B cell (primary cell): ENCODE results near the gene CCDC85C. TPM values are rescaled to one million over a fixed set of nuclear protein-coding genes. Genes with fewer than 3 reads are reported as not detected.

Experiments
- ATAC-seq: fragments of 200-7000 bp; cut with Tn5 transposase; one replicate; pipeline ENCODE4 v1.10.0; 2021; ENCODE audit warnings: low read depth, mild to moderate bottlenecking, moderate number of reproducible peaks, moderate library complexity
- CTCF ChIA-PET: fragments of 350-600 bp; sonication (Branson Sonifier 250); formaldehyde crosslinking; loops from one replicate; lab custom pipeline; 2021; ENCODE audit warnings: antibody characterized with exemption, inconsistent platforms; lab: Charles Lee
- POLR2A ChIA-PET: fragments of 350-600 bp; sonication (Branson Sonifier 250); formaldehyde crosslinking; loops from one replicate; lab custom pipeline; 2021; ENCODE audit warnings: antibody characterized with exemption; lab: Charles Lee
- DNase-seq: peaks from one replicate; pipeline ENCODE4 v3.0.0; 2013
- H2AFZ ChIP-seq: 2 replicates; pipeline ENCODE4 v1.6.1; 2012; ENCODE audit warnings: mild to moderate bottlenecking, low read depth, low read length; ENCODE audit not compliant: insufficient read depth, poor library complexity, severe bottlenecking
- H3K27ac ChIP-seq, 2 donors: 1 replicate in 1 of 2; 2 replicates in 1 of 2; pipeline ENCODE4 v1.5.1; 2012 to 2013; ENCODE audit warnings: low read length in 2 of 2, mild to moderate bottlenecking in 2 of 2, moderate library complexity in 1 of 2
- H3K27me3 ChIP-seq, 4 experiments: fragments of 200-600 bp in 1 of 4; sonication (generic) in 1 of 4; replicated peaks in 1 of 4; 1 replicate in 2 of 4; 2 replicates in 2 of 4; pipeline versions ENCODE4 v1.6.1 to v1.7.0; 2013 to 2016; ENCODE audit warnings: low read length in 3 of 4, mild to moderate bottlenecking in 2 of 4, mixed read lengths in 1 of 4, moderate library complexity in 1 of 4; ENCODE audit not compliant: insufficient read depth in 4 of 4, control insufficient read depth in 3 of 4; ENCODE audit errors: control extremely low read depth in 1 of 4
- H3K36me3 ChIP-seq, 2 experiments: replicated peaks in 1 of 2; 1 replicate in 1 of 2; 2 replicates in 1 of 2; pipeline versions ENCODE4 v1.6.1 to v1.7.1; 2013; ENCODE audit warnings: low read length in 1 of 2; ENCODE audit not compliant: insufficient read depth in 2 of 2, control insufficient read depth in 1 of 2; ENCODE audit errors: control extremely low read depth in 1 of 2, extremely low read depth in 1 of 2
- H3K4me1 ChIP-seq, 2 donors: fragments of 200-600 bp in 1 of 2; sonication (generic) in 1 of 2; 1 replicate in 1 of 2; 2 replicates in 1 of 2; pipeline versions ENCODE4 v1.5.1 to v1.6.1; 2013 to 2017; ENCODE audit warnings: low read length in 2 of 2; ENCODE audit not compliant: control insufficient read depth in 2 of 2, insufficient read depth in 2 of 2
- H3K4me2 ChIP-seq: replicated peaks from 2 replicates; pipeline ENCODE3; 2012; ENCODE audit warnings: mild to moderate bottlenecking, low read depth, low read length; ENCODE audit not compliant: poor library complexity, severe bottlenecking
- H3K4me3 ChIP-seq, 5 experiments: fragments of 200-600 bp in 1 of 5; sonication (generic) in 1 of 5; 1 replicate in 3 of 5; 2 replicates in 2 of 5; pipeline versions ENCODE4 v1.5.1 to v1.7.0; 2011 to 2016; ENCODE audit warnings: low read length in 4 of 5, mild to moderate bottlenecking in 4 of 5, low read depth in 2 of 5, control low read depth in 1 of 5, moderate library complexity in 1 of 5; ENCODE audit not compliant: insufficient read depth in 1 of 5; ENCODE audit errors: control extremely low read depth in 1 of 5, extremely low read depth in 1 of 5
- H3K79me2 ChIP-seq: fragments of 200-600 bp; sonication (generic); one replicate; pipeline ENCODE4 v1.6.0; 2016; ENCODE audit warnings: low read length; ENCODE audit not compliant: control insufficient read depth, insufficient read depth
- H3K9ac ChIP-seq: fragments of 200-600 bp; sonication (generic); 2 replicates; pipeline ENCODE4 v1.6.1; 2017; ENCODE audit warnings: mild to moderate bottlenecking, low read length, moderate library complexity
- H3K9me3 ChIP-seq, 3 donors: one replicate each; pipeline versions ENCODE4 v1.6.1 to v1.7.1; 2013; ENCODE audit warnings: low read length in 2 of 3; ENCODE audit not compliant: control insufficient read depth in 2 of 3, insufficient read depth in 1 of 3; ENCODE audit errors: control extremely low read depth in 1 of 3
- H4K20me1 ChIP-seq: 2 replicates; pipeline ENCODE4 v1.6.0; 2012; ENCODE audit warnings: mild to moderate bottlenecking, low read length; ENCODE audit not compliant: insufficient read depth, control insufficient read depth, poor library complexity, severe bottlenecking
- H3K27ac Mint-ChIP-seq: one replicate; pipeline ENCODE4 v1.8.0; 2021; ENCODE audit warnings: mixed read lengths
- H3K27me3 Mint-ChIP-seq: one replicate; pipeline ENCODE4 v1.8.0; 2021; ENCODE audit warnings: mixed read lengths
- H3K4me1 Mint-ChIP-seq: one replicate; pipeline ENCODE4 v1.8.0; 2021; ENCODE audit warnings: mixed read lengths
- H3K4me3 Mint-ChIP-seq: one replicate; pipeline ENCODE4 v1.8.0; 2021; ENCODE audit warnings: mixed read lengths
- H3K9me3 Mint-ChIP-seq: one replicate; pipeline ENCODE4 v1.8.0; 2022; ENCODE audit warnings: mixed read lengths; ENCODE audit not compliant: insufficient read depth
- CTCF ChIP-seq: fragments of 200-600 bp; IDR thresholded peaks from one replicate; pipeline ENCODE4 v1.8.0; 2022; ENCODE audit warnings: antibody characterized with exemption, mild to moderate bottlenecking
- EZH2 ChIP-seq: IDR thresholded peaks from 2 replicates; pipeline ENCODE4 v1.6.1; 2012; ENCODE audit warnings: borderline replicate concordance, low read depth, mild to moderate bottlenecking, moderate library complexity, low read length; ENCODE audit not compliant: insufficient read depth, poor library complexity, severe bottlenecking
- WGBS: methylation state at CpG from one replicate; pipeline ENCODE4 v1.1.5; 2013; ENCODE audit warnings: missing lambda C conversion rate; ENCODE audit not compliant: insufficient coverage; 5-methylcytosine and 5-hydroxymethylcytosine counted together
- intact Hi-C: fragments of 100-400 bp; cut with micrococcal nuclease; formaldehyde crosslinking; loops from one replicate; pipeline ENCODE4 v1.10.0; 2022
- polyA plus RNA-seq: library from polyadenylated mRNA; depleted of rRNA; stranded (reverse); fragments of >200 nt; gene quantifications from 2 replicates; pipeline ENCODE4 v1.2.3, GENCODE V29; 2012
- total RNA-seq, 2 donors: library from RNA; stranded (reverse); fragments of 120-200 nt in 1 of 2; gene quantifications; 1 replicate in 1 of 2; 2 replicates in 1 of 2; pipeline versions ENCODE4 v1.2.3 to v1.2.4, GENCODE V29; 2013 to 2022

CCDC85C gene
- total and polyA plus RNA-seq, 2 donors (not counting 1 experiment from before 2014, with no cell fraction given), result 0.52 to 2.7 TPM

GRCh38 chr14:99545586-99545985, 58.4 kb downstream of the CCDC85C start:
- no peak overlapping the region for H3K27ac ChIP-seq
- H3K79me2 ChIP-seq, result no peaks in the 10 kb centered on the region
- 94% methylated on average over 3 of the region's 6 CpGs for WGBS
- TF ChIP-seq CTCF (no peak), EZH2 (no peak)
- peaks cover 12% of the 10 kb centered on the region for H3K27me3 Mint-ChIP-seq
- H3K9ac ChIP-seq, result no peak overlapping the region
- H3K27me3 ChIP-seq, result no peaks in the 10 kb centered on the region
- H3K4me1 ChIP-seq, result no peaks in the 10 kb centered on the region
- H3K9me3 Mint-ChIP-seq, result no peaks in the 10 kb centered on the region
- H4K20me1 ChIP-seq, result no peaks in the 10 kb centered on the region
- ATAC-seq (no peak), DNase-seq (no peak)
- no peak overlapping the region for H3K4me3 ChIP-seq
- H3K4me3 Mint-ChIP-seq, result no peak overlapping the region
- H3K36me3 ChIP-seq, result no peaks in the 10 kb centered on the region
- H3K4me2 ChIP-seq, result no peak overlapping the region
- peaks cover 2% of the 10 kb centered on the region for H3K4me1 Mint-ChIP-seq
- CTCF ChIA-PET, result interaction anchor here (0.7 kb wide), 1 partner anchor 24 kb away, joined by 4 read pairs; no protein-coding TSS in a partner anchor
- H3K9me3 ChIP-seq, result no peaks in the 10 kb centered on the region
- H2AFZ ChIP-seq, result no peak overlapping the region
- POLR2A ChIA-PET, result no interaction called here
- intact Hi-C loops, result no loop called here
- H3K27ac Mint-ChIP-seq, result no peak overlapping the region

- H3K9me3 Mint-ChIP-seq, result no peaks in the 10 kb centered on the region
- intact Hi-C loops, result no loop called here
- peaks cover 2% of the 10 kb centered on the region for H3K4me1 Mint-ChIP-seq
- DNase-seq, result no peak
- Histone ChIP-seq H3K4me3 (no peak overlapping the region), H3K79me2 (no peaks in the 10 kb centered on the region), H4K20me1 (no peaks in the 10 kb centered on the region), H3K27ac (no peak overlapping the region), H3K9ac (no peak overlapping the region), H3K27me3 (no peaks in the 10 kb centered on the region), H3K4me1 (no peaks in the 10 kb centered on the region), H3K4me2 (no peak overlapping the region), H3K9me3 (no peaks in the 10 kb centered on the region), H3K36me3 (no peaks in the 10 kb centered on the region), H2AFZ (no peak overlapping the region)
- ChIA-PET POLR2A (no interaction called here), CTCF (no interaction called here)
- WGBS, result 78% methylated on average over 8 of the region's 11 CpGs
- H3K4me3 Mint-ChIP-seq, result no peak overlapping the region
- H3K27ac Mint-ChIP-seq, result no peak overlapping the region
- peaks cover 12% of the 10 kb centered on the region for H3K27me3 Mint-ChIP-seq
- no peak for ATAC-seq
- TF ChIP-seq CTCF (no peak), EZH2 (no peak)
Observed at GRCh38 chr14:99544991-99545390, 59.0 kb downstream of the CCDC85C start.
